HEK293 (cell line): ENCODE results near the gene EML4.
A peak's percentile ranks its signal among the peaks of the same experiment; 100 is the strongest.

Experiments
- CTCF ChIA-PET: fragments of 350-600 bp; formaldehyde crosslinking; extraction: SDS; loops from one replicate; lab custom pipeline; 2021; ENCODE audit warnings: antibody characterized with exemption; lab: Yijun Ruan, JAX
- POLR2A ChIA-PET: fragments of 300-600 bp; formaldehyde crosslinking; extraction: SDS; loops from one replicate; lab custom pipeline; 2020; ENCODE audit warnings: antibody characterized with exemption, inconsistent platforms; lab: Yijun Ruan, JAX
- H3K27ac ChIP-seq: fragments of 200-500 bp; sonication (Bioruptor generic); 2 replicates; pipeline ENCODE4 v1.5.1; 2014; ENCODE audit warnings: low read depth, low read length, control low read depth, inconsistent platforms; ENCODE audit errors: extremely low read depth
- H3K36me3 ChIP-seq, 2 experiments: fragments of 200-500 bp in 1 of 2; sonication (Bioruptor generic) in 1 of 2; 1 replicate in 1 of 2; 2 replicates in 1 of 2; pipeline ENCODE4 v1.5.1; 2014 to 2017; ENCODE audit warnings: inconsistent platforms in 2 of 2, low read length in 2 of 2; ENCODE audit not compliant: control insufficient read depth in 2 of 2, insufficient read depth in 1 of 2
- H3K4me1 ChIP-seq: fragments of 200-500 bp; sonication (Bioruptor generic); 2 replicates; pipeline ENCODE4 v1.5.1; 2014; ENCODE audit warnings: mild to moderate bottlenecking, low read length, inconsistent platforms; ENCODE audit not compliant: control insufficient read depth, insufficient read depth
- H3K4me3 ChIP-seq: 2 replicates; pipeline ENCODE4 v1.5.1; 2011; ENCODE audit warnings: low read depth, mild to moderate bottlenecking, control low read depth, low read length, moderate library complexity
- H3K9me3 ChIP-seq: fragments of 200-500 bp; sonication (Bioruptor generic); 2 replicates; pipeline ENCODE4 v1.5.1; 2014; ENCODE audit warnings: low read depth, low read length, inconsistent platforms; ENCODE audit not compliant: control insufficient read depth, insufficient read depth
- AEBP2 ChIP-seq: fragments of 450-650 bp; formaldehyde crosslinking; IDR thresholded peaks from 2 replicates; pipeline ENCODE4 v1.5.1; 2016; ENCODE audit warnings: missing biosample characterization, missing genetic modification characterization, borderline replicate concordance
- GLIS2 ChIP-seq: fragments of 450-650 bp; formaldehyde crosslinking; IDR thresholded peaks from 2 replicates; pipeline ENCODE4 v1.5.1; 2016; ENCODE audit warnings: missing biosample characterization, missing genetic modification characterization
- PRDM10 ChIP-seq: fragments of 450-650 bp; formaldehyde crosslinking; IDR thresholded peaks from 2 replicates; pipeline ENCODE4 v1.5.1; 2016; ENCODE audit warnings: missing biosample characterization, missing genetic modification characterization
- SCRT1 ChIP-seq: fragments of 450-650 bp; formaldehyde crosslinking; IDR thresholded peaks from 2 replicates; pipeline ENCODE4 v1.5.1; 2016; ENCODE audit warnings: missing biosample characterization, missing genetic modification characterization, borderline replicate concordance
- TRIM28 ChIP-seq: IDR thresholded peaks from 2 replicates; pipeline ENCODE4 v1.6.1; 2011; ENCODE audit warnings: low read length, control low read depth, borderline replicate concordance
- YY2 ChIP-seq: fragments of 450-650 bp; formaldehyde crosslinking; IDR thresholded peaks from 2 replicates; pipeline ENCODE4 v1.5.1; 2016; ENCODE audit warnings: missing biosample characterization, missing genetic modification characterization
- ZBTB17 ChIP-seq: fragments of 450-650 bp; formaldehyde crosslinking; IDR thresholded peaks from 2 replicates; pipeline ENCODE4 v1.5.1; 2016; ENCODE audit warnings: missing biosample characterization, missing genetic modification characterization
- ZFHX2 ChIP-seq: fragments of 450-650 bp; formaldehyde crosslinking; conservative IDR thresholded peaks from 2 replicates; pipeline ENCODE4 v1.5.1; 2016; ENCODE audit warnings: missing biosample characterization, missing genetic modification characterization
- ZIC2 ChIP-seq: fragments of 450-650 bp; formaldehyde crosslinking; IDR thresholded peaks from 2 replicates; pipeline ENCODE4 v1.5.1; 2016; ENCODE audit warnings: missing biosample characterization, missing genetic modification characterization
- ZNF121 ChIP-seq: fragments of 450-650 bp; formaldehyde crosslinking; IDR thresholded peaks from 2 replicates; pipeline ENCODE4 v1.5.1; 2016; ENCODE audit warnings: missing biosample characterization, missing genetic modification characterization
- ZNF133 ChIP-seq: fragments of 450-650 bp; formaldehyde crosslinking; IDR thresholded peaks from 2 replicates; pipeline ENCODE4 v1.5.1; 2016; ENCODE audit warnings: missing biosample characterization, missing genetic modification characterization
- ZNF19 ChIP-seq: fragments of 450-650 bp; formaldehyde crosslinking; IDR thresholded peaks from 2 replicates; pipeline ENCODE4; 2016; ENCODE audit warnings: missing biosample characterization, missing genetic modification characterization, low read depth
- ZNF335 ChIP-seq: fragments of 450-650 bp; formaldehyde crosslinking; conservative IDR thresholded peaks from 2 replicates; pipeline ENCODE4 v1.5.1; 2016; ENCODE audit warnings: missing biosample characterization, missing genetic modification characterization
- ZNF391 ChIP-seq: fragments of 450-650 bp; formaldehyde crosslinking; IDR thresholded peaks from 2 replicates; pipeline ENCODE4 v1.5.1; 2016; ENCODE audit warnings: low read depth, missing biosample characterization, missing genetic modification characterization, borderline replicate concordance
- ZNF394 ChIP-seq: fragments of 450-650 bp; formaldehyde crosslinking; IDR thresholded peaks from 2 replicates; pipeline ENCODE4 v1.5.1; 2016; ENCODE audit warnings: missing biosample characterization, missing genetic modification characterization, mild to moderate bottlenecking, moderate library complexity, borderline replicate concordance
- ZNF488 ChIP-seq: fragments of 450-650 bp; formaldehyde crosslinking; IDR thresholded peaks from 2 replicates; pipeline ENCODE4 v1.5.1; 2016; ENCODE audit warnings: missing biosample characterization, missing genetic modification characterization
- ZNF501 ChIP-seq: fragments of 450-650 bp; formaldehyde crosslinking; IDR thresholded peaks from 2 replicates; pipeline ENCODE4 v1.5.1; 2016; ENCODE audit warnings: missing biosample characterization, missing genetic modification characterization
- ZNF530 ChIP-seq: fragments of 450-650 bp; formaldehyde crosslinking; IDR thresholded peaks from 2 replicates; pipeline ENCODE4 v1.5.1; 2016; ENCODE audit warnings: low read depth, missing biosample characterization, missing genetic modification characterization
- ZNF544 ChIP-seq: fragments of 450-650 bp; formaldehyde crosslinking; IDR thresholded peaks from 2 replicates; pipeline ENCODE4 v1.5.0; 2017; ENCODE audit warnings: missing biosample characterization, missing genetic modification characterization
- ZNF548 ChIP-seq: fragments of 450-650 bp; formaldehyde crosslinking; IDR thresholded peaks from 2 replicates; pipeline ENCODE4 v1.5.1; 2016; ENCODE audit warnings: missing biosample characterization, missing genetic modification characterization
- ZNF560 ChIP-seq: fragments of 450-650 bp; formaldehyde crosslinking; IDR thresholded peaks from 2 replicates; pipeline ENCODE4 v1.5.1; 2017; ENCODE audit warnings: missing biosample characterization, missing genetic modification characterization, borderline replicate concordance
- ZNF571 ChIP-seq: fragments of 450-650 bp; formaldehyde crosslinking; IDR thresholded peaks from 2 replicates; pipeline ENCODE4 v1.5.0; 2017; ENCODE audit warnings: missing biosample characterization, missing genetic modification characterization
- ZNF600 ChIP-seq: fragments of 450-650 bp; formaldehyde crosslinking; IDR thresholded peaks from 2 replicates; pipeline ENCODE4 v1.5.1; 2016; ENCODE audit warnings: missing biosample characterization, missing genetic modification characterization
- ZNF626 ChIP-seq: fragments of 450-650 bp; sonication (Bioruptor Pico); formaldehyde crosslinking; IDR thresholded peaks from 2 replicates; pipeline ENCODE4 v1.5.1; 2018; ENCODE audit warnings: missing biosample characterization, missing genetic modification characterization, inconsistent platforms
- ZNF639 ChIP-seq: fragments of 450-650 bp; formaldehyde crosslinking; IDR thresholded peaks from 2 replicates; pipeline ENCODE4 v1.5.1; 2016; ENCODE audit warnings: missing biosample characterization, missing genetic modification characterization
- ZNF654 ChIP-seq: fragments of 450-650 bp; formaldehyde crosslinking; IDR thresholded peaks from 2 replicates; pipeline ENCODE4 v1.5.1; 2016; ENCODE audit warnings: low read depth, missing biosample characterization, missing genetic modification characterization
- ZNF843 ChIP-seq: fragments of 450-650 bp; formaldehyde crosslinking; IDR thresholded peaks from 2 replicates; pipeline ENCODE4 v1.5.1; 2016; ENCODE audit warnings: missing biosample characterization, missing genetic modification characterization
- ZSCAN16 ChIP-seq: fragments of 450-650 bp; formaldehyde crosslinking; IDR thresholded peaks from 2 replicates; pipeline ENCODE4 v1.5.1; 2016; ENCODE audit warnings: missing biosample characterization, missing genetic modification characterization

EML4 gene

GRCh38 chr2:42367835-42368234 is 198.7 kb downstream of the EML4 start:
- no peak overlapping the region for H3K27ac ChIP-seq
- H3K4me1 ChIP-seq: peaks cover 12% of the 10 kb centered on the region
- CTCF ChIA-PET: interaction anchor here (0.6 to 0.7 kb wide), 2 partner anchors 37 to 540 kb away, joined by 3 read pairs; no protein-coding TSS in a partner anchor
- no peak overlapping the region for H3K4me3 ChIP-seq
- TF ChIP-seq ZFHX2 (tag by site-specific recombination) (peak; percentile 41; the same call in 1 of the 2 replicates), ZNF548 (no peak), ZNF600 (tag by site-specific recombination) (0 out of 2 replicates have a peak, but pooled peaks have one; percentile 42), YY2 (tag by site-specific recombination) (no peak), ZNF391 (no peak), ZNF626 (tag by site-specific recombination) (no peak), ZNF19 (tag by site-specific recombination) (no peak), ZSCAN16 (tag by site-specific recombination) (no peak), TRIM28 (no peak)
- no peaks in the 10 kb centered on the region for H3K9me3 ChIP-seq
- POLR2A ChIA-PET: no interaction called here
- no peaks in the 10 kb centered on the region for H3K36me3 ChIP-seq

GRCh38 chr2:42368817-42369531 is 199.8 kb downstream of the EML4 start:
- ChIA-PET POLR2A (no interaction called here), CTCF (interaction anchor here (0.7 to 0.9 kb wide), 2 partner anchors 499 to 516 kb away, joined by 3 to 4 read pairs; no protein-coding TSS in a partner anchor)
- H3K9me3 ChIP-seq: no peaks in the 10 kb centered on the region
- H3K36me3 ChIP-seq: no peaks in the 10 kb centered on the region
- no peak overlapping the region for H3K4me3 ChIP-seq
- H3K4me1 ChIP-seq: peaks cover 12% of the 10 kb centered on the region
- H3K27ac ChIP-seq: peak overlapping the region; percentile 63
- TF ChIP-seq PRDM10 (tag by site-specific recombination) (no peak), ZNF501 (tag by site-specific recombination) (no peak), AEBP2 (no peak), ZNF560 (no peak), ZNF488 (tag by site-specific recombination) (no peak), ZNF571 (tag by site-specific recombination) (no peak), ZNF530 (tag by site-specific recombination) (no peak), ZNF133 (tag by site-specific recombination) (no peak), SCRT1 (tag by site-specific recombination) (no peak), ZNF121 (tag by site-specific recombination) (peak; percentile 45; the same call in 1 of the 2 replicates), TRIM28 (no peak), ZBTB17 (0 out of 2 replicates have a peak, but pooled peaks have one; percentile 26), ZNF639 (tag by site-specific recombination) (no peak), ZNF335 (tag by site-specific recombination) (peak; percentile 91), ZIC2 (tag by site-specific recombination) (peak; percentile 71), ZNF394 (tag by site-specific recombination) (no peak), ZNF391 (no peak), ZNF544 (no peak), ZNF654 (tag by site-specific recombination) (no peak), ZNF843 (tag by site-specific recombination) (no peak), GLIS2 (tag by site-specific recombination) (no peak)
